Tibial nerve (tissue), 3 donors: ENCODE measurements around the gene CDCA8.

Experiments
- POLR2A ChIP-seq, 2 donors: fragments of 450-650 bp; IDR thresholded peaks; one replicate each; pipeline ENCODE4 v1.6.1; 2017; ENCODE audit warnings: antibody characterized with exemption in 2 of 2, mild to moderate bottlenecking in 2 of 2, moderate library complexity in 2 of 2
- TF ChIP-seq, protein P1 (sequence below), 5 experiments: fragments of 200-600 bp in 3 of 5; fragments of 450-650 bp in 2 of 5; sonication (generic) in 3 of 5; IDR thresholded peaks; one replicate each; pipeline ENCODE4 v1.5.1; 2016 to 2019; ENCODE audit warnings: antibody characterized with exemption in 5 of 5, mild to moderate bottlenecking in 3 of 5, moderate library complexity in 2 of 5

DNA sequence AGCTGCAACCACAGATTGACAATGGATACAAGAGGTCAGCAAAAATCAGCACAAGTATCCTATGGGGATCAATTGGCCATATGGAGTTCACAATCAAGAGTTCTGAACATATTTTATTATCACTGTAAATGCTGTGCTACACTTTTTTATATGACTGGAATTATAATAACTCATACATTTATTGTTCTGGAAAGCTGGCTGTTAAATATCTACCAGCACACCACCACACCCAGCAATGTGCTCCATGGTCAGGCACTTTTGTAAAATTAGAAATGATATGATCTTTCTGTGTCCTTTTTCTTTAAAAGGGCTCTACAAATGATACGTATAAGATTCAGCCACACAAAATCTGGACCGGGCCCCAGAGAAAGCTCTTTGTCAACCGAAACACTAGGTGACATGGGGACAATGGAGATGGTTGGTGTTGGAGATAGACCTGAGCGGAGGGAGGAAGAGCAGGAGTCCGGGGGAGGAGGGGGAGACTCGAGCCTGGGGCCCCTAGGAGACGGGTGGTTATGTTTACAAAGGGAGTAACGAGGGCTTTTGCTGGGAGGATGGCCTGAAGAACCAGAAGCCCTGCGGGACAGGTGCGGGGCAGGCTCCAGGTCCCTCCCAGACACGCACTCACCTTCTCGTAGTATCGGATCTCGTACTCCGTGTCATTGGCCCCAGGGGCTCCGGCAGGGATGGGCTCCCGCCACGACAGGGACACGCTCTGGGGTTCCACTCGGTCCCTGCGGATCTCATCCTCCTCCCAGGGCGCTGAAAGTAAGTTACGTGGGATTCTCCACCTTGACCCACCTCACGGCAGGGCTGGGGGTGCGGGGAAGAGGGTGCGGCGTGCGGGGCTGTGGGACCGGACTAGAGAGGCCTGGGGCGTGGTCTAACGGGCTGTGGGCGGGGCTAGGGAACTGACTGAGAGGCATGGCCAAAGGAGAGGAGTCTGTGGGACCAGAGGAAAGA is 42.6 kb downstream of the CDCA8 start:
- TF ChIP-seq, protein P1, sequence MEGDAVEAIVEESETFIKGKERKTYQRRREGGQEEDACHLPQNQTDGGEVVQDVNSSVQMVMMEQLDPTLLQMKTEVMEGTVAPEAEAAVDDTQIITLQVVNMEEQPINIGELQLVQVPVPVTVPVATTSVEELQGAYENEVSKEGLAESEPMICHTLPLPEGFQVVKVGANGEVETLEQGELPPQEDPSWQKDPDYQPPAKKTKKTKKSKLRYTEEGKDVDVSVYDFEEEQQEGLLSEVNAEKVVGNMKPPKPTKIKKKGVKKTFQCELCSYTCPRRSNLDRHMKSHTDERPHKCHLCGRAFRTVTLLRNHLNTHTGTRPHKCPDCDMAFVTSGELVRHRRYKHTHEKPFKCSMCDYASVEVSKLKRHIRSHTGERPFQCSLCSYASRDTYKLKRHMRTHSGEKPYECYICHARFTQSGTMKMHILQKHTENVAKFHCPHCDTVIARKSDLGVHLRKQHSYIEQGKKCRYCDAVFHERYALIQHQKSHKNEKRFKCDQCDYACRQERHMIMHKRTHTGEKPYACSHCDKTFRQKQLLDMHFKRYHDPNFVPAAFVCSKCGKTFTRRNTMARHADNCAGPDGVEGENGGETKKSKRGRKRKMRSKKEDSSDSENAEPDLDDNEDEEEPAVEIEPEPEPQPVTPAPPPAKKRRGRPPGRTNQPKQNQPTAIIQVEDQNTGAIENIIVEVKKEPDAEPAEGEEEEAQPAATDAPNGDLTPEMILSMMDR (IDR thresholded peaks at IDR 0.05): no peak
- TF ChIP-seq POLR2A (IDR thresholded peaks at IDR 0.05): no peak
